Measurements from ENCODE around the gene RBM42.

GRCh38 chr19:35661995-35662340 lies 33.1 kb downstream of the RBM42 start:
- TF ChIP-seq POLR2A (IDR thresholded peaks at IDR 0.05; ENCODE audit: low read depth) (no peak), CTCF (IDR thresholded peaks at IDR 0.05) (no peak)
